ENCODE results near the gene CCDC134.
"Not testable (repeated sequence)": the region's sequence is repeated elsewhere in the genome, so short reads cannot be mapped to it uniquely, and the experiment has no call there.

CCDC134 gene

DNA sequence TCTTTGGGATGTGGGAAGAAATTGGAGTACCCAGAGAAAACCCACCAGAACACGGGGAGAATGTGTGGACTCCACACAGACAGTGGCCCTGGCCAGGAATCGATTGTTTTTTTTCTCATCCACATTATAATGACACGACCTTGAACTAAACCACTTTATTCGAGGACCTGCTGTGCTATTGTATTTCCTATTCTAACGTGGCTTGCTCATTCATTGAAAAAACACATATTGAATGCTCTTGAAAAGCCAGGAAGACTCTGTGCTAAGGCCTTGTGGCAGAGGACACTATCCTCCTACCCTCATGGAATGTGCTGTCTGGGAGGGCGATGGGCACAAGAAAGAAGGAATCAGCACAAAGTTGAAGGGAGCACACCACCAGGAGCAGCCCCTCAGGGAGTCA is 23.3 kb downstream of the CCDC134 start:
- DNase-seq (ENCODE audit: low spot score) = no peak

DNA sequence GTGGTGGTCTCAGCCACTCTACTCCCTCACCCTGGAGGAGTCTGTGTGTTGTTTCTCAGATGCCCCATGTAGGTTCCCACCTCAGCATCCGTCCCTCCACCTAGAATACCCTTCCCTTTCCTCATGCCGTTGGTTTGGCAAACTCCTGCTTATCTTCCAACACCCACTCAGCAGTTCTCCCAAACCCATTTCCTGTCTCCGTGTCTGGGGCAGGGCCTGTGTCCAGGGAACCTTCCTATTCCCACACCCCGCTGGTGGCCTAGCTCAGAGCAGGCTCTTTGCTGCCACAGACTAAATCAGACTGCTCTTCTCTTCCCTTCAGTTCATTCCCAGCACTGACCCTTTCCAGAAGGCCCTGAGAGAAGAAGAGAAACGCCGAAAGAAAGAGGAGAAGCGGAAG is 24.9 kb downstream of the CCDC134 start:
- DNase-seq (ENCODE audit: low spot score) = no peak

DNA sequence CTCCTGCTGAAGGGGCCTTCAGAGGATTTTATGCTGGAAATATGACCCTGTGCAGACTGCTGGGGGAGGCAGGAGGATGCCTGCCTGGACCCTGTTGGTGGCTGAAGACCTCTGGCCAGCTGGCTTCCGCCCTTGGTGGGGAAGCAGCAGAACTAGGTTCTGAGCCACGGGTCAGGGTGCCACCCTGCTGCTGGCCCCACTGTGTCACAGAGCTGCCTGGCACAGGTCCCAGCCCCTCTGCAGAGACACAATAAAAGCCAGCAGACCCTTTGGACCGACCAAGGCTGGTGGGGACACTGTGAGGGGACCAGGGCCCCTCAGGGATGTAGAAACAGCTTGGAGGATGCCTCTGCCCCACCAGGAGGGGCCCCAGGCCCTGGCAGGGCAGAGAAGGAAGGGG is 25.5 kb downstream of the CCDC134 start:
- no peak for DNase-seq (ENCODE audit: low spot score)

DNA sequence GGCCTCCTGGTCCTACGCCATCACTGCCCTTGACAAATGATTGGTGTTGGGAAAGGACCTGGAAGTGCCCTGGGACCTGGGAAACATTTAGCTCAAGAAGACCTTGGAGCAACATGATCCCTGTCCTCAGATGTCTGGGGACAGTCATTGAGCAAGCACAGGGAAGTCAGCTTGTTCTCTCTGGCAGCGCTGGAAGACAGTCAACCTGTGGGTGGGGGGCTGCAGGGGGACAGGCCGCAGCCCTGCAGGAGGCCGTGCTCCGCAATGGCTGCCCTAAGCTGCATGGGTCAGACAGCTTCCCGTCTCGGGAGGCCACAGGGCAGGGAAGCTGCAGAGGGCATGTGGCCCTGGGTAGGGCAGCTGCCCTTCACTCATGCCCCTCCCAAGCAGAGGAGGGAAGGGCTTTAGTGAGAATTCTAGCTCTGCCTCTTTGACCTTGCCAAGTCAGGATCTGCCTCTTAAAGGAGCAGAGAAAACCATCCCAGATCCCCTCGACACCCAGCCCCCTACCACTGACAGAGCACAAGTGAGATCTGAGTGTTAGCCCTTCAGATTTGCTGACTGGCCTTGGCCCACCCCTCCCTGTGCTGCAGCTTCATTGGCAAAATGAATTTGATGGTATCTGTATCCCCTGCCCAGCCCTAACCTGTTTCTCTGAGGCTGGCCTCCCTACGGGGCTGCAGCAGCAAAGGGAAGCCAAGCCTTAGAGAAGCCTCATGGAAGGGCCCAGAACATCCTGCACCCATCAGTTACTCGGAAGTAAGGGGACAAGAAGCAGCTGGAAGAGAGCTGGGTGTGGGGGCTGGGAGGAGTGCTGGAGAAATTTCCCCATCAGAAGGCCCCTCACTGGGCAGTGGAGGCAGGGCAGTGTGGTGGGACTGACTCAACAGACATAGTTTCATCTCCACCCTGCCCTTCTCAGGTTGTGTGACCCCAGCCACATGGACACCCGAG is 26.2 kb downstream of the CCDC134 start:
- DNase-seq (ENCODE audit: low spot score) = no peak

DNA sequence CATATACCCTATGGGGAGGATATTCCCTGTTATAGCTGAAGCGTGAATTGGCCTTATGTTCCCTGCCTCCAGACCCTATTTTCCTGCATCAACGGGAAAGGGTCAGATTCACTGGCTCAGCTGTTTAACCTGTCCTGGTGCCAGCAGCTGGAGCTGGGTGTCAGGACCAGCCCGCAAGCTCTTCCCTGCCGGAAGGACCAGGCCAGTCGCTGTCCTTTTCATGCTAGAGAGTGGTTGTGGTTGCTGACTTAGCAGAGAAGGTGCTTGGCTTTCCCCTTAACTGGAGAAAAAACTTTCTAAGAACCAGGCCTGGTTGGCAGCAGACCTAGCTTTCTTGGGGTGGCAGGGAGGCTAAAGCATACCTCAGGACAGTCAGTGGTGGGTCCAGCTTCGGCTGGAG is 27.2 kb downstream of the CCDC134 start:
- DNase-seq (ENCODE audit: low spot score) = no peak

DNA sequence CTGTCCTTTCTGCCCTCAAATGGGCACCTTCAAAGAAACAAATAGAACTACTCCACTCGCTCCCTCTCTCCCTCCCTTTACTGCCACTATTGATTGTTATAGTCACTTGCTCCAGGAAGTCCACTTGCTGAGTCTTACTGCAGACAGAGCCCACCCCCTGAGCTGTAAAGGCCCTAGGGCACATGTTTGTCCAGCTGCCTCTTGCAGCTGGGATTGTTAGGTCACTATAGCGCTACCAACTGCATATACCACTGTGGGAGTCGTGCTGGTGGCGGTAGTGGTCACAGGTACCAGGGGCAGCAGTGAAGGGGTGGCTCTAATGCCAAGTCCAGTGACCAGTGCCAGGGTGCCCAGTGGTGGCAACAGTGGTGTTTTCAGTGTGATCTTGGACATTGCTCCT is 28.0 kb downstream of the CCDC134 start:
- DNase-seq (ENCODE audit: low spot score) = no peak

DNA sequence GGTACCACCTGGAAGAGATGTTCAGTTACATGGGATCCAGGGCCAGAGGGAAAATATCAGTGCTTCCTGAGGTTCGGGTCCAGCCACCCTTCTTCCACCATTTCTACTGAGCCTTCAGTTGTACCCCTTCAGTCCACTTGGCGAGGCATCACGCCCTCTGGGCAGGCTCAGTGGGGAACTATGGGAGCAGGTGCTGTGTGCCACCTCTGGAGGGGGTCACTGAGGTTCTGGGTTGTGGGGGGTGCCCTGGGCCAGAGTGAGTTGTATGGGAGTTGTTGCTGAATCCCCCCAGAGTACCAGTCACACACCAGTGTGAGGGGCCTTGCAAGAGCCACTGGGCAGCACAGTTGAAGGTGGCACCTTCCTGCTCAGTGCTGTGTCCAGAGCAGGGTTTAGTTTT is 29.7 kb downstream of the CCDC134 start:
- DNase-seq (ENCODE audit: low spot score) = no peak

DNA sequence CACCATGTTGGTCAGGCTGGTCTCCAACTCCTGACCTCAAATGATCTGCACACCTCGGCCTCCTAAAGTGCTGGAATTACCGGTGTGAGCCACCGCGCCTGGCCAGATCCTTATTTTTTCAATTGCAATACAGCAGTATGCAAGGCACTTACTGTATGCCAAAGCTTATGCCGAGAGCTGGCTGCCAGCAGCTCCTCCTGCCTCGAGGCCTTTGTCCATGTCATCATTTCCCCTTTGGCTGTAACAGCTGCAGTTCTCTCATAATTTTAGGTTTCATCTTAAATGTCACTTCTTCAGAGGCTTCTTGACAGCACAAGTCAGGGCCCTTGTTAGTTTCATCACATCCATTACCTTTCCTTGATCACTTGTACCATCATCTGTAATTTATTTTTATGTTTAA is 30.9 kb downstream of the CCDC134 start:
- DNase-seq (ENCODE audit: low spot score) = no peak

DNA sequence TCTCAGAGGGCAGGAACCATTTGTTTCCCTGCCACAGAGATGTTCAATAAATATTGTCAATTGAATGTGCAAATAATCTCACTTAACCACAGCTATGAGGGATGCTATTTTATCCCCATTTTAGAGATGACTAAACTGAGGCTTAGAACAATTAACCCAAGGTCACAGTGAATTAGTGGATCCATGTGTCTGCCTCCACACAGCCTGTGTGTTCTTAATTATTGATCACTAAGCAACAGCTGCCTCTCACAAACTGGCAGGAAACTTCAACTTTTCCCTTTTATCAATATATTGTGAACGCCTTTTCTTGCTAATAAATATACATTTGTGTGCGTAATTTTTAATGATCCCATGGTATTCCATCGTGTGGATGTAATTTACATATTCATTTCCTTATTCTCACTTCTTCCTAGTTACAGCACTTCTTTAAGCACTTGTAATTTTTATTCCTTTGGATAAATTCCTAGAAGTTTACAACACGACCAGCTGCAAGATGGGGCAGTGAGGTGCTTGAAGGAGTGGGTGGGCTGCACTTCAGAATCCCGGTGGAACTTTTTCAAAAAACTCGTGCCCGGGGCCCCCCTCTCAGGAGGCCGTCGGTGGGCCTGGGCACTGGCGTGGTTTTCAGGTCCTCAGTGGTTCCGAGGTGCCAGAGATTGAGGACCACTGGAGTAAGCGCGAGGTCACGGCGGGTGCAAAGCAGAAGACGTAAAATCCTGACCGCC is 31.5 kb downstream of the CCDC134 start:
- DNase-seq (ENCODE audit: low spot score) = no peak

DNA sequence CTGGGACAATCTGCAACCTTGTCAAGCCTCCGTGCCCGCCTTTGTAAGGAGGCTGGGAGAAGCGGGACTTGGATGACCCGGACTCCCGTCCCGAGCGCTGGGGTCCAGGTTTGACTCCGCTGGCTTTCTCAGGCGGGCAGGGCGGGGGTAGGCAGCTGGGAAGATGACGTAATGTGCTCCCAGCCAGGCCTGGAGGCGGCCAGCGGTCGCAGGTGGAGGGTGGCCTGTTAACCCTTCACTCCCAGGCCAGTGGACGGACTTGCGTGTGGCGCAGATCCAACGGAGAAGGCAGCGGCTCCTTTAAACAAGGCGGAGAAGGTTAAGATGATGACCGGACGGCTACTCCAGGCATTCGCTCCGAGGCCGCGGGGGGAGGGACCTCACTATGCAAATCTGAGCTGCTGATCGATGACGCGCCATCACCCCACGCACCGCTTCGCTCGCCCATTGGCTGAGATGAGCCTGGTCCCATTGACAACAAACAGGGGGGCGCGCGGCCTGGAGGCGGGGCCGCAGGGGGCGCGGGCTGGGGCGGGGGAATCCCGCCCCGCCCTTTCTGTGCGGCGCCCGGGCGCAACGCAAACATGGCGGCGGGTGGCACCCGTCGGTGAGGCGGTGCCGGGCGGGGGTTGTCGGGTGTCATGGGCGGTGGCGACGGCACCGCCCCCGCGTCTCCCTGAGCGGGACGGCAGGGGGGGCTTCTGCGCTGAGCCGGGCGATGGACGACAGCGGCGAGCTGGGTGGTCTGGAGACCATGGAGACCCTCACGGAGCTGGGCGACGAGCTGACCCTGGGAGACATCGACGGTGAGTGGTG is 32.3 kb downstream of the CCDC134 start, which contains the start of gene SREBF2:
Gene SREBF2 (plus strand): TSS at position 553 of the 816 bp plus-strand sequence. CDS start 166 bp downstream, at position 719.
- peak; percentile 98 for DNase-seq (ENCODE audit: low spot score)

DNA sequence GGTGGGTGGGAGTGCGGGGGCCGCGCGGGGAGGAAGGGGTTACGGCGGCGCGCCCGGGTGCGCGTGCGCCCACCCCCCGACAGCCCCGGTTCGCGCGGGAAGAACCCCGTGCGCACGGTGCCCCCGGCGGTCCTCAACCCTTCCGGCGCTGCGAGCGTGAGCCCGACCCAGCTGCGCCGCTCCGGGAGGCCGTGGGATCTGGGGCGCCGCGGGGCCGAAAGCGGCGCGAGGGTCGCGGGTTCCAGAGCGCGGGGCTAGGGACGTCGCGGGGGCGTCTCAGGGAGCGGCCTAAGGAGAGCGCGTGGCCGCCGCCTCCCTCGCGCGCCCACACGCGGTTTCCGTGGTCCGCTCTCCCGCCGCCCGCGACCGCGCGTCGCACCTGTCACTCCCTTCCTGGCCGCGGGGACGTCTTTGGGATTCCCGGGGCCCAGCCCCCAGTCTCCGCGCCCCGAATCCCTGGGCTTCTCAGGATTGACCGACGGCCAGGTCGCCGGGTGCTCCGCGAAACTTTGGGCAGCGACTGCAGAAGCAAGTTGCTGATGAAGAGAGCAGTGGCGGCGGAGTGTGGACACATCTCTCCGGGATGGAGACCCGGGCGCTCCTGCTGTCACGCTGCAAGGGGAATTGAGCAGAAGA is 33.0 kb downstream of the CCDC134 start:
- DNase-seq (ENCODE audit: low spot score) = peak; percentile 37

DNA sequence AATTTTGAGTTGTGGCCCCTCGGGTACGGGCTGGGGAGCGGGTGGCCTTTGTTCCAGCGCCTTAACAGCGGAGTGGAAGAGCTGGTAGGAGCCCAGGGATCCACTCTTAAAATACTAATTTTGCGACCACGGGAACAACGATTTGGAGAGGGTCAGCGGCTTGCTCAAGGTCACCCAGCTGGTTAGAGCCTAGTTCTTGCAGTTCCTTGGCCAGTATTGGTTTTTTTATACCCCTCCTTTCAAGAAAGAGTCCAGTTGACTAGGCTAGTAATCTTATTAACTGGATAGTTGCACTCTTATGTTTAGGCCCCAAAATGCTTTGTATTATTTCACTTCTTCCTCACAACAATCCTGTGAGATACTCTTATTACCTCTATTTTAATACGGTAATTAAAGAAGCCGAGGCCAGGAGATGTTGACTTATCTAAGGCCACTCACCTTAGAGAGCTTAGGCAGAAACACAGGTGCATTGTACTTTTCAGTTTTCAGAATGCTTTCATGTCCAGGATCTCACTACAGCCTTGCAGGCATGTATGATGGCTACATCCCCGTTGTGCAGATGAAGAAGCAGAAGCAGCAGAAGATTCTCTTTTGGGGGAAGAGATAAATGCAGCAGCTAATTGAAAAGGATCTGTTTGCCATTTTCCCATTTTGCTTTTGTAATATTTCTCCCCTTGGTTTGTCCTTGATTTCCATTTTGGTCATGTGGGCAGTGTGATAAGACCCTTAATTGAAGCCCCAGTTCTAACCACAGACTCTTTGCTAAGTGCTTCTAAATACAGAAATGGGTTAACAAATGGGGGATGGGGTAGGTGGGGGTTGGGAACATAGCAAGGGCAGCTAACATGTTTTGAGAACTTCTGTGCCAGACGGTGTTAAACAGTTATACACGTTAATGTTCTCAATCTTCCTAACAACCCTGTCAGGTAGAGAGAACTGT is 33.8 kb downstream of the CCDC134 start:
- DNase-seq (ENCODE audit: low spot score) = no peak

DNA sequence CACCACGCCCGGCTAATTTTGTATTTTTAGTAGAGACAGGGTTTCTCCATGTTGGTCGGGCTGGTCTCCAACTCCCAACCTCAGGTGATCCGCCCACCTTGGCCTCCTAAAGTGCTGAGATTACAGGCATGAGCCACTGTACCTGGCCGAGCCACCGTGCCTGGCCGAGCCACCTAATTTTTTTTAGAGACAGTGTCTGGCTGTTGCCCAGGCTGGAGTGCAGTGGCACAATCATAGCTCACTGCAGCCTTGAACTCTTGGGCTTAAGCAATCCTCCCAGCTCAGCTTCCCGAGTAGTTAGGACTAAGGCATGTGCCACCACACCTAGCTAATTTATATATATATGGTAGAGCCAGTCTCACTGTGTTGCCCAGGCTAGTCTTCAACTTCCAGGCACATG is 35.0 kb downstream of the CCDC134 start:
- not testable (repeated sequence) for DNase-seq (ENCODE audit: low spot score)

DNA sequence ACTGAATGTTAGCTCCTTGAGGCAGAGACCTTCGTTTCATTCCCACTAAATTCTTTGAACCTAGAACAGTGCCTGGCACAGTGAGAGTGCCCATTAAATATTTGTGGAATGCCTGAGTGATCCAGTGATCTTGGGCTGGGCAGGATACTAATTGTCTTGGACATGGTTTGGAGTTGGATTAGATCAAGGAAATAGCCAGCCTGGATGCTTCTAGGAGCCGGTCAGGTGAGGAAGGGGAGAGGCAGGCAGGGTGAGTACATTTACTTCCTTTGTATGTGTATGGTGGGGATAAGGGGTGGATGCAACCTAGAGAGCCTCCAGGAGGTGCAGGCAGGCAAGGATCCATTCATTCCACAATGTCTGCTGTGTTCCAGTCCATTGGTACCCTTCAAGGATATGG is 36.1 kb downstream of the CCDC134 start:
- no peak for DNase-seq (ENCODE audit: low spot score)

DNA sequence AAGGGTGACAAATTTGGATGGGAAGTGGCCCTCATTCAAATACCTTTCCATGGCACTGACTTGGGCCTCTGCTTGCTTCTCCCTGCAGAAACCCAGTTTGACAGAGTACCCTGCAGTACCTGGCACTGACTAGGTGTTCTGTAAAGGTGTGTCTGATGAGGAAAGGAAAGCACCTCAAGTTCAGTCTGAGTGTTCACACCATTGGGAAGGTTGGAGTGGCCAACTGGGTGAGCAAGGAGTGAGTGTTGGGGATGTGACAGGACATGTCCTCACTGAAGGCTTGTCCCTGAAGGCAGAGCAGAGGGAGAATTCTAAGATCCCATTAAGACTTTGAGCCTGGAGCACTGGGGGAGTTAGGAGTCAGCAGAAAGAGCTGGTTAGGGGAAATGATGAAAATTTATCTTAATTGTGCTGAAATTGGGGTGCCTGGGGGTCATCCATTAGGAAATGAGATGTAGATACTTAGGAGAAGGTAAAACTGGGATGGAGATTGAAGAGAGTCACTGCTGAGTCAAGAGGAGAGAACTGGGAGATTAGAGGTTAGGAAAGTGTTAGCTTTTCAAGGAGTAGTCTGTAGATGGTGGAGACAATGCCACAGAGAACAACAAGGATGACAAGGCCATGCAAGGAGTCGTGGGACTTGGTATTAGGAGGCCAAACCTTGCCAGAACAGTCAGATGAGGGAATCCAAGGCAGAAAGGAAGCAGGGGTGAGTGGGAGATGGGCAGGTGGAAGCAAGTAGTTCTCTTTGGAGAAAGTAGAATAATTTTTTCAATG is 38.6 kb downstream of the CCDC134 start:
- no peak for DNase-seq (ENCODE audit: low spot score)

DNA sequence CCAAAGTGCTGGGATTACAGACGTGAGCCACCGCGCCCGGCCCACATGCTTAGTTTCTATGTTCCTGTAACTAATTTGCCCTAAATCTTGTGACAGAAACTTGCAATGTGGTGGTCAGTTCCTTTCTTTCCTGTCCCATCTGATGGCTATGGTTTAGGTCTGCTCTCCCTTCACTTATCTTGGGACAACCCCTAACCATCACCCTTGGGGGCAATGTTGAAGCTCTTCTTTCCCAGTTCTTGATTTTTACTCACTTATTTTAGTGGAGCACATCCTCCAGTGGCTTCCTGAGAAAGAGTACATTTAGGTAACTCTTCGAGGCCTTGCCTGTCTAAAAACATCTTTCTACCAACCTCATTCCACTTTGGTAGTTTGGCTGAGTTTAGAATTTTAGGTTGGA is 39.7 kb downstream of the CCDC134 start:
- DNase-seq (ENCODE audit: low spot score) = no peak

DNA sequence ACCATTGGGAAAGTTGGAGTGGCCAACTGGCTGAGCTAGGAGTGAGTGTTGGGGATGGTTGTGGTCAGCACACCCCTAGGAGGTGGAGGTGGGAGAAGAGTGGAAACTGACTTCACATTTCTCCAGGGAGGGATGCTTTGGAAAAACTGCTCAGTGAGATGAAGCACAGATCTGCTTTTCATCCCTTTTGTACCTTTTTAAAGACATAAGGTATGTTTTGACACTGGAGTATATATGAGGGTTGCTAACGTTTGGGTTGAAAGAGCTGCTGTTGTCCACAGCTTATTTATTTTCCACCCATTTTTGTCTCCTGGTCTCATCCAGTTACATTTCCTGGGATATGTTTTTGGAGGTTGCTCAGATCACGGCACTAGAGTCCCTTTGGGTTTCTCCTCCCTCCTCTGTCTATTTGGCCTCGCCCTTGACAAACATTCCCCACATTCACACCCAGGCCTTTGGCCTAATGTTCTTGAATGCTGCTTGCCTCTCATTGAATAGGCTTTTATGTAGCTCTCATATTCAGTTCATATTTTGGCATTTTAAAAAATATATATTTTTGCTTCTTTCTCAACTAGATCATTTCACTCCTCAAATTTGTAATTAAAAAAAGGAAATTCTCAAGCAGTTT is 40.7 kb downstream of the CCDC134 start:
- no peak for DNase-seq (ENCODE audit: low spot score)

DNA sequence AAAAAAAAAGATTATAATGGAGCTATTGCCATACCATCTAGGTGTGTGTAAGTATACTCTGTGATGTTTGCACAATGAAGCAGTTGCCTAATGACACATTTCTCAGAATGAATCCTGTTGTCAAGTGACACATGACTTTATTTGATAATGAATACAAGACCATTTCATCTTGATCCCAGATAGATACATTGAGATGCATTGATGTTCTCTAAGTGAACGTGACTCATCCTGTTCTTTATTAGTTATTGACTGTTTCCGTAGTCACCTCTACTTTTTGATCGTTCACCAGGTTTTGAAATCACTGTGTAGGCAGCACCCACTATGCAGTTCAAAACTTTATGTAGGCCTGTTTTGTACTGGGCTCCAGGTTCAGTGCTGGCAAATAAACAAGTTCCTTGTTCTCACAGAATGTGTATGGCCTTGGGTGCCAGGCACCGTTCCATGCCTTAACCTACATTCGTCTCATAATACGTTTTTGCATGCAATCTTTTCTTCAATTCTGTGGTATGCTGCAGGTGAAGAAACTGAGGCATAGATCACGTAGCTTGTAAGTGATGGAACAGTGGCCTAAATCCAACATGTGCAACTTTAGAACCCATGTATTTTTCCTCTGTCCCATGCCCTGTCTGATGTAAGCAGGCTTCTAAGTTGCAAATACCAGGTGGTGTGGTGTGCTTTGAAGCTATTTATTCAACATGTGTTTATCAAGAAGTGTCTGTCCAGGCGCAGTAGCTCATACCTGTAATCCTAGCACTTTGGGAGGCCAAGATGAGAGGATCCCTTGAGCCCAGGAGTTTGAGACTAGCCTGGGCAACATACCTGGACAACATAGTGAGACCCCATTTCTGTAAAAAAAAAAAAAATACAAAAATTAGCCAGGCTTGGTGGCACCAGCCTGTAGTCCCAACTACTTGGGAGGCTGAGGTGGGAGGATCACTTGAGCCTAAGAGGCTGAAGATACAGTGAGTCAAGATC is 42.8 kb downstream of the CCDC134 start:
- no peak for DNase-seq (ENCODE audit: low spot score)
